Immature natural killer cell (primary cell): ENCODE data around the gene UBE2L3. TPM values are rescaled to one million over a fixed set of nuclear protein-coding genes. Genes with fewer than 3 reads are reported as not detected.
"Not testable (repeated sequence)": the region's sequence is repeated elsewhere in the genome, so short reads cannot be mapped to it uniquely, and the experiment has no call there.

Experiments used
- DNase-seq, 3 donors: peaks; one replicate each; pipeline ENCODE4 v3.0.0; 2022; ENCODE audit warnings: mixed read lengths in 1 of 3
- H3K27ac Mint-ChIP-seq, 6 donors: one replicate each; pipeline ENCODE4 v1.8.0; 2020; ENCODE audit warnings: mixed read lengths in 6 of 6, mild to moderate bottlenecking in 5 of 6, inconsistent platforms in 4 of 6, moderate library complexity in 3 of 6
- H3K27me3 Mint-ChIP-seq, 3 donors: one replicate each; pipeline ENCODE4 v1.8.0; 2020 to 2021; ENCODE audit warnings: low read depth in 3 of 3, mild to moderate bottlenecking in 3 of 3, mixed read lengths in 3 of 3, moderate library complexity in 3 of 3, inconsistent platforms in 1 of 3
- H3K36me3 Mint-ChIP-seq, 3 donors: one replicate each; pipeline ENCODE4 v1.8.0; 2020; ENCODE audit warnings: mixed read lengths in 3 of 3, inconsistent platforms in 2 of 3, mild to moderate bottlenecking in 2 of 3
- H3K4me1 Mint-ChIP-seq, 2 donors: one replicate each; pipeline ENCODE4 v1.8.0; 2020; ENCODE audit warnings: inconsistent platforms in 2 of 2, mild to moderate bottlenecking in 2 of 2, mixed read lengths in 2 of 2, moderate library complexity in 1 of 2
- H3K4me3 Mint-ChIP-seq, 5 donors: one replicate each; pipeline ENCODE4 v1.8.0; 2020; ENCODE audit warnings: mild to moderate bottlenecking in 5 of 5, mixed read lengths in 5 of 5, inconsistent platforms in 3 of 5, moderate library complexity in 3 of 5
- H3K9me3 Mint-ChIP-seq, 6 donors: one replicate each; pipeline ENCODE4 v1.8.0; 2020; ENCODE audit warnings: mild to moderate bottlenecking in 6 of 6, mixed read lengths in 6 of 6, inconsistent platforms in 4 of 6, moderate library complexity in 3 of 6
- polyA plus RNA-seq, 3 donors: library from polyadenylated mRNA; unstranded; fragments of 300-500 nt; fragmentation: Illumina TruSeq; gene quantifications; one replicate each; pipeline ENCODE4 v1.2.3, GENCODE V29; 2021

UBE2L3 gene
- polyA plus RNA-seq, 3 donors from 2014 or later = 110 to 133 (median 115) TPM

GRCh38 chr22:21582801-21583740 is 15.6 kb downstream of the UBE2L3 start:
- Mint-ChIP-seq H3K27me3 (peaks cover 0 to 2% (median 0%) of the 10 kb centered on the region in 3 donors), H3K4me1 (peaks cover 44 to 58% of the 10 kb centered on the region in 2 donors), H3K36me3 (peaks cover 0 to 5% (median 0%) of the 10 kb centered on the region in 3 donors), H3K27ac (peak overlapping the region; percentile 8 to 82 (median 64)), H3K9me3 (no peaks in the 10 kb centered on the region), H3K4me3 (peak overlapping the region in 2 of 5 donors; percentile 12 to 50)
- no peak for DNase-seq

GRCh38 chr22:21585389-21585788 is 17.9 kb downstream of the UBE2L3 start:
- no peaks in the 10 kb centered on the region for H3K9me3 Mint-ChIP-seq
- peak overlapping the region in 1 of 5 donors; percentile 38 for H3K4me3 Mint-ChIP-seq
- DNase-seq = no peak

GRCh38 chr22:21587803-21588611 is 20.5 kb downstream of the UBE2L3 start:
- Mint-ChIP-seq H3K27me3 (peaks cover 0 to 2% (median 0%) of the 10 kb centered on the region in 3 donors), H3K27ac (peak overlapping the region; percentile 58 to 84 (median 72)), H3K9me3 (no peaks in the 10 kb centered on the region), H3K4me1 (peaks cover 60 to 73% of the 10 kb centered on the region in 2 donors), H3K4me3 (peak overlapping the region in 4 of 5 donors; percentile 9 to 68 (median 39)), H3K36me3 (peaks cover 0 to 5% (median 0%) of the 10 kb centered on the region in 3 donors)
- DNase-seq = no peak

More at GRCh38 chr22:21585389-21585788, 17.9 kb downstream of the UBE2L3 start:
- Mint-ChIP-seq H3K4me1 (peaks cover 43 to 51% of the 10 kb centered on the region in 2 donors), H3K27me3 (peaks cover 0 to 2% (median 0%) of the 10 kb centered on the region in 3 donors), H3K36me3 (peaks cover 0 to 5% (median 0%) of the 10 kb centered on the region in 3 donors), H3K27ac (peak overlapping the region in 4 of 6 donors; percentile 7 to 80 (median 34))

- Mint-ChIP-seq H3K4me3 (peak overlapping the region in 1 of 5 donors; percentile 36), H3K9me3 (no peaks in the 10 kb centered on the region), H3K4me1 (peaks cover 68 to 78% of the 10 kb centered on the region in 2 donors), H3K36me3 (peaks cover 8 to 13% (median 10%) of the 10 kb centered on the region in 3 donors), H3K27ac (peak overlapping the region in 5 of 6 donors; percentile 38 to 71 (median 49)), H3K27me3 (peaks cover 0 to 1% (median 0%) of the 10 kb centered on the region in 3 donors)
- DNase-seq = no peak
Observed at GRCh38 chr22:21589396-21589795, 21.9 kb downstream of the UBE2L3 start.

DNA sequence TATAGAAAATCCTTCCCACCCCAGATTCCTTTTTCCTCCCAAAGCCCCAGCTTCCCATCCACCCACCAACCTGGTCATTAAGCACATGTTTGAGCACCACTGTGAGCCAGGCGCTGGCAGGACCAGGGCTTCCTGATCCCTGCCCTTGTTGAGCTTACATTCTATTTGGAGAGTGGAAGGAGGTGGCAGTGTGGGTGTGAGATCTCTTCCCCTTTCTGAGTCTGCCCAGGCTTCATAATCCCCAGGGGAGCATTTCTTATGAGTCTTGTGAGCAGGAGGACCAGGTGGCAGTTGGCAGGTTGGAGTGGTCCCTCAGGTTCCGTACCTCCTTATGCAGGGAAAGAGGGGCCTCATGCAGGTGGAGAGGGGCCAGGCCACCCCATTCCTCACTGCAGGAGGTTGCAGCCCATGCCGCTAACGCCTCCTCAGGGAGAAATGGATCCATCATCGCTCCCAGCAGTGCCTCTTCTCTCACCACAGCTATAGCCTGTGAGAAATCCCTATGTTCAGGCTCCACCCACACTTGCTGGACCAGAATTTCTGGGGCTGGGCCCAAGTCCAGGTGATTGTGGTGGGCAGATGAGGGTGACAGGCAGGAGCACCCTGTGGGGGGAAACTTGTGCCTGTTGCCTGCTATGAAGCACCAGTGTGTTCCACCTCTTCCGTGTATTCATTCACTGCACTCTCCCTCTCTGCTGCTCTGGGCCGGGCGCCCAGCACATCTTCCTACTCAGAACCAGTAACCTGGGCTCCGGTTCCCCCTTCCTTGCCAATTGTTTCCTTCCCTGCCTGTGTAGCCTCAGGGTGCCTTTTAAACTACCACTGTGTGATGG is 23.5 kb downstream of the UBE2L3 start:
- Mint-ChIP-seq H3K4me1 (peaks cover 68 to 77% of the 10 kb centered on the region in 2 donors), H3K9me3 (no peaks in the 10 kb centered on the region), H3K4me3 (peak overlapping the region in 2 of 5 donors; percentile 23 to 44), H3K27ac (peak overlapping the region in 5 of 6 donors; percentile 29 to 80 (median 64)), H3K36me3 (peaks cover 6 to 21% (median 12%) of the 10 kb centered on the region in 3 donors), H3K27me3 (no peaks in the 10 kb centered on the region)
- no peak for DNase-seq

- H3K27me3 Mint-ChIP-seq = no peaks in the 10 kb centered on the region
- peaks cover 6 to 21% (median 12%) of the 10 kb centered on the region in 3 donors for H3K36me3 Mint-ChIP-seq
- H3K27ac Mint-ChIP-seq = peak overlapping the region in 4 of 6 donors; percentile 10 to 80 (median 70)
- no peak for DNase-seq
- peaks cover 70 to 77% of the 10 kb centered on the region in 2 donors for H3K4me1 Mint-ChIP-seq
- no peaks in the 10 kb centered on the region for H3K9me3 Mint-ChIP-seq
- H3K4me3 Mint-ChIP-seq = peak overlapping the region in 1 of 5 donors; percentile 20
Observed at GRCh38 chr22:21591695-21592094, 24.2 kb downstream of the UBE2L3 start.

- Mint-ChIP-seq H3K9me3 (no peaks in the 10 kb centered on the region), H3K27me3 (no peaks in the 10 kb centered on the region), H3K4me1 (peaks cover 68 to 74% of the 10 kb centered on the region in 2 donors), H3K36me3 (peaks cover 6 to 21% (median 12%) of the 10 kb centered on the region in 3 donors), H3K4me3 (no peak overlapping the region), H3K27ac (peak overlapping the region in 2 of 6 donors; percentile 41 to 70)
- no peak for DNase-seq
Observed at GRCh38 chr22:21592422-21592821, 24.9 kb downstream of the UBE2L3 start.

DNA sequence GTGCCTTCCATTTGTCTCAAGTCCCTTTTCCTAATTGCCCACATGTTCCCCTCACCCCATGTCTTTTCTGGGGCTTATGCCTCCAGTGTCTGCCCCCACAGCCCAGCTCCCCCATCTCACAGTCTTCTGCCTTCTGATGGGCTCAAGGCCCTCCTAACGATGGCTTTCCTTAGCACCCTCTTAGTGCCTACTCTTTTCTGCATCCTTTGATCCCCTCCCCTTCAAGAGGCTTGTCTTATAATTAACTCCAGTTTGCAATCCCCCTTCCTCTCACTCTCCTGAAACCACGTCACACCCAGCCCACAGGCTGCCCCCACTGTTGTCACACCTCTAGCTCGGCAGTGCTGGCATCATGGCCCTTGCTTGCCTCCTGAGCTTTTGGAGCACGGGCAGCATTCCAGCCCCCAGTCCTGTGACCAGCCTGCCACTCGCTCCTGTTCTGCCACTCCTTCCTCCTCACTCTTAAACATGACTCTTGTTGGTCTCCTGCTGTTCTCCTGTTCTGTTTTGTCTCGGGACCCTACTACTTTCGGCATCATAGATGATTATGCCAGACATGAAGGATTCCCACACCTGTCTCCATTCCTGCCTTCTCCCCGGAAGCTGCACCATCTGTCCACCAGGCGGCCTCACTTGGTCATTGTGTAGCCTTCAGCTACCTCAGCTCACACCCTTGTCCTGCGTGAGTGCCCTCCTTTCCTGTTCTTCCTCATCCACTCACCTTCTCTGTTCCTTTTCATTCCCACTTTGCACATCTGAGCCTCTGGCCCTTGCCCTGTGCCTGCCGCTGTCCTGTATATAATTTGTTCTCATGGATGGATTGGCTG is 26.1 kb downstream of the UBE2L3 start:
- no peak for DNase-seq
- Mint-ChIP-seq H3K4me3 (no peak overlapping the region), H3K36me3 (peaks cover 6 to 21% (median 12%) of the 10 kb centered on the region in 3 donors), H3K4me1 (peaks cover 64 to 71% of the 10 kb centered on the region in 2 donors), H3K27ac (peak overlapping the region; percentile 27 to 86 (median 48)), H3K9me3 (no peaks in the 10 kb centered on the region), H3K27me3 (no peaks in the 10 kb centered on the region)

DNA sequence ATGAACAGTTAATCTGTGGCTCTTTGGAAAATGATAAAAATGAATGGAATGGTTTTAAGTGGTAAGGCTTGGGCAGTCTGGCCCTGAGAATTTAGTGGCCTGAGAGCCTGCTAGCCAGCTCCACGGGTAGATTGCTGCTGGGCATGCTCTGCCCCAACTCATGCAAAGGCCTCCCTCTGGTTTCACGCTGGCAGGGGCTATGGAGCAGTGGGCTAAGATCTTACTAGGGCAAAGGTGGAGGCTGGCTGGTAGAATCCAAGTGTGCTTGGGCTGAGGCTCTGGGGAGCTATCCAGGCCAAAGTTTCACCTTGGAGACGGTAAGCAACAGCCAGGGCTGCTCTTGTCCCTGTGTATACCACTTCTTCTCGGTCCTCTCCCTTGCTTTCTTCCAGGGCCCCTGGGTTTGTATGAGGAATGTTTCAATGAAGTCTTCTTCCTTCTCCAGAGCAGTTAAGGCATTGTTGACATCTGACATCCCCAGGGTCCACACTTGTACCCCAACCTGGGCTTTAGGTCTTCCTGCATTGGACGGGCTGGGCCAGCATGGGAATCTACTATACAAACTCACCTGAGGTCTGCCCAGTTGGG is 27.4 kb downstream of the UBE2L3 start:
- Mint-ChIP-seq H3K4me1 (peaks cover 66 to 77% of the 10 kb centered on the region in 2 donors), H3K36me3 (peaks cover 6 to 21% (median 12%) of the 10 kb centered on the region in 3 donors), H3K9me3 (no peaks in the 10 kb centered on the region), H3K4me3 (no peak overlapping the region), H3K27me3 (no peaks in the 10 kb centered on the region), H3K27ac (peak overlapping the region; percentile 5 to 54 (median 34))
- DNase-seq = no peak

GRCh38 chr22:21596356-21597135 is 29.0 kb downstream of the UBE2L3 start:
- DNase-seq, H3K4me3 Mint-ChIP-seq, H3K27me3 Mint-ChIP-seq, H3K9me3 Mint-ChIP-seq: not testable (repeated sequence)
- H3K36me3 Mint-ChIP-seq = peaks cover 6 to 21% (median 12%) of the 10 kb centered on the region in 3 donors
- peak overlapping the region in 1 of 6 donors; percentile 49 for H3K27ac Mint-ChIP-seq
- peaks cover 62 to 67% of the 10 kb centered on the region in 2 donors for H3K4me1 Mint-ChIP-seq

- no peaks in the 10 kb centered on the region for H3K9me3 Mint-ChIP-seq
- no peak overlapping the region for H3K4me3 Mint-ChIP-seq
- H3K27ac Mint-ChIP-seq = peak overlapping the region in 2 of 6 donors; percentile 7 to 58
- H3K27me3 Mint-ChIP-seq = peaks cover 0 to 2% (median 0%) of the 10 kb centered on the region in 3 donors
- no peak for DNase-seq
- H3K4me1 Mint-ChIP-seq = peaks cover 58 to 60% of the 10 kb centered on the region in 2 donors
- peaks cover 6 to 19% (median 12%) of the 10 kb centered on the region in 3 donors for H3K36me3 Mint-ChIP-seq
Observed at GRCh38 chr22:21598302-21598701, 30.8 kb downstream of the UBE2L3 start.
